ENCODE results near the gene PARP11.

- TF ChIP-seq POLR2A (IDR thresholded peaks at IDR 0.05) (no peak), CTCF (IDR thresholded peaks at IDR 0.05) (no peak)
These were observed 38.4 kb downstream of the PARP11 start for GRCh38 chr12:3834774-3835173.

Measured in esophagus squamous epithelium (tissue), 4 donors.